NK-92 treated with Interleukin-12 subunit alpha and Interleukin-12 subunit beta, amount 100 ng/mL, for 24 hours (cell line): ENCODE data around the gene DEFB113.
"Not testable (repeated sequence)": the region's sequence is repeated elsewhere in the genome, so short reads cannot be mapped to it uniquely, and the experiment has no call there.

ENCODE experiments used
- DNase-seq: peaks from one replicate; lab custom pipeline; 2025; lab: John Stamatoyannopoulos, UW

The DEFB113 gene

GRCh38 chr6:49969605-49970004 is at the start of gene DEFB113:
Gene DEFB113, minus strand, starts transcription at chr6:49969625. Its CDS starts 0 bp downstream, at chr6:49969625.
- DNase-seq, result no peak

- no peak for DNase-seq
Observed at GRCh38 chr6:50007819-50008218, 38.4 kb upstream of the DEFB113 start.

- no peak for DNase-seq
Observed at GRCh38 chr6:50003139-50003538, 33.7 kb upstream of the DEFB113 start.

- no peak for DNase-seq
Observed at GRCh38 chr6:49995278-49995677, 25.9 kb upstream of the DEFB113 start.

GRCh38 chr6:49988900-49989299 is 19.5 kb upstream of the DEFB113 start:
- DNase-seq, result no peak

- DNase-seq, result no peak
Observed at GRCh38 chr6:49987749-49988148, 18.3 kb upstream of the DEFB113 start.

GRCh38 chr6:49986551-49986950 is 17.1 kb upstream of the DEFB113 start:
- no peak for DNase-seq

GRCh38 chr6:49982046-49982445 is 12.6 kb upstream of the DEFB113 start:
- DNase-seq, result no peak

- no peak for DNase-seq
Observed at GRCh38 chr6:49980898-49981297, 11.5 kb upstream of the DEFB113 start.

GRCh38 chr6:49979584-49979983 is 10.2 kb upstream of the DEFB113 start:
- DNase-seq, result no peak

- DNase-seq, result no peak
Observed at GRCh38 chr6:49978332-49979226, 9.2 kb upstream of the DEFB113 start.

- no peak for DNase-seq
Observed at GRCh38 chr6:49966823-49967222, 2.6 kb downstream of the DEFB113 start.

GRCh38 chr6:49966334-49966733 is 3.1 kb downstream of the DEFB113 start:
- DNase-seq, result no peak

- no peak for DNase-seq
Observed at GRCh38 chr6:49964064-49964463, 5.4 kb downstream of the DEFB113 start, which contains the start of gene DEFB114. Gene DEFB114, minus strand, starts transcription at chr6:49964164. Its CDS starts 59 bp downstream, at chr6:49964105.

GRCh38 chr6:49958180-49958579 is 11.2 kb downstream of the DEFB113 start:
- DNase-seq, result no peak

- DNase-seq, result no peak
Observed at GRCh38 chr6:49955847-49956246, 13.6 kb downstream of the DEFB113 start.

- DNase-seq, result no peak
Observed at GRCh38 chr6:49951926-49952325, 17.5 kb downstream of the DEFB113 start.

- DNase-seq, result no peak
Observed at GRCh38 chr6:49950415-49950751, 19.0 kb downstream of the DEFB113 start.

- no peak for DNase-seq
Observed at GRCh38 chr6:49949062-49949461, 20.4 kb downstream of the DEFB113 start.

- no peak for DNase-seq
Observed at GRCh38 chr6:49946835-49947234, 22.6 kb downstream of the DEFB113 start.

GRCh38 chr6:49944068-49944467 is 25.4 kb downstream of the DEFB113 start:
- not testable (repeated sequence) for DNase-seq

- DNase-seq, result no peak
Observed at GRCh38 chr6:49939993-49940498, 29.4 kb downstream of the DEFB113 start.

GRCh38 chr6:49937811-49938210 is 31.6 kb downstream of the DEFB113 start:
- DNase-seq, result no peak

GRCh38 chr6:49937017-49937416 is 32.4 kb downstream of the DEFB113 start:
- no peak for DNase-seq
